NCI-H526 (cell line): Measurements from ENCODE around the gene NBPF6.
"Not testable (repeated sequence)": the region's sequence is repeated elsewhere in the genome, so short reads cannot be mapped to it uniquely, and the experiment has no call there.

Experiments used
- DNase-seq, 2 experiments: peaks; one replicate each; lab custom pipeline; 2025; lab: John Stamatoyannopoulos, UW

The NBPF6 gene

DNA sequence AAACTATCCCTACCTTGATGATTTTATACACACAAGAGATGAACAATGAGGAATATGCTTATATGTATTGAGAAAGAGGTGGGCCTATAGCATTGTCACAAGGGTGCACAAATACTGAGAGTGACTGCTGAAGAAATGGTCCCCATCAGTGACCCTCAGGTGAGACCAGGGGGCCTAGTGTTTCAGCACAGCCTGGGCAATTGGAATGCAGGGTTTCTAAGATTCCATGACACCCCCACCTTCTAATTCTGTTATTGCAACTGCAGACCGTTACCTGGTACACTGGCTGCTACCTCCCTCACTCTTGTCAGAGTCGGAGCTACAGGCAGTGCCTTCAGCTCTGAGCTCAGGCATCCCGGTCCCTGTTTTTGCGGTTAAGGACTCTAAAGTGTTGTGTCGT lies at the start of gene NBPF6:
Gene NBPF6, plus strand, starts transcription at position 301 of the 400 bp plus-strand sequence. CDS start 259 bp downstream, outside the sequence.
- DNase-seq = not testable (repeated sequence)

- DNase-seq = not testable (repeated sequence)
Observed at GRCh38 chr1:108411098-108411833, 38.9 kb upstream of the NBPF6 start.

GRCh38 chr1:108420129-108420528 lies 30.0 kb upstream of the NBPF6 start:
- DNase-seq = not testable (repeated sequence)

GRCh38 chr1:108421061-108421916 lies 28.9 kb upstream of the NBPF6 start:
- not testable (repeated sequence) for DNase-seq

DNA sequence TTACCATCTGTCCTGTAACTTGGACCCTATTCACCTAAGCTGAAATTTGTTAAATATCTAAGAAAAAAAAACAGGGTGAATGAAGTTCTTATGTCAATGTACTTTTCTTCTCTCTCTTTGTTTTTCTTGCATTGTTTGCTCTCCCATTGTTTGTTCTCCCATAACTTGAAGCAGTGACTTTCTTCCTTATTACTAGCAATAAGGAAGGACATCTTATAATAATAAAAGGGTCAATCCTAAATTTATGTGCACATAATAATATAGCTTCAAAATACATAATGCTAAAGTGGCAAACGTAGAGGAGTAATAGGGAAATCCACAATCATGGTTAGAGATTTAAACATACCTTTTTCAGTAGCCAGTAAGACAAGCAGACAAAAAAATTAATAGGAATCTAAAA lies 23.3 kb upstream of the NBPF6 start:
- not testable (repeated sequence) for DNase-seq

DNA sequence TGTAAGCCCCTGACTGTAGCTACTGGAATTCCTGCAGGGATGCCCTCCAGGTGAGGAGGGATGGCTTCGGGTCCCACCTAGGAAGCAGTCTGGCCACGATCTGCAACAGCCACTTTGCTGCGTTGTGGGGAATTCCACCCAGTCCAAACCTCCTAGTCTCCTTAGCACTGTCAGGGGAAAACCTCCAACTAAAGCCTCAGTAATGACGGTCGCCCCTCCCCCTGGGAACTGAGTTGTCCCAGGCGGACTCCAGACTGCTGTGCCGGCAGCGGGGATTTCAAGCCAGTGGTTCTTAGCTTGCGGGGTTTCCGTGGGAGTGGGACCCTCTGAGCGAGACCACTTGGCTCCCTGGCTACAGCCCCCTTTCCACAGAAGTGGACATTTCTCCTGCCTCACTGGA lies 18.1 kb upstream of the NBPF6 start:
- not testable (repeated sequence) for DNase-seq

DNA sequence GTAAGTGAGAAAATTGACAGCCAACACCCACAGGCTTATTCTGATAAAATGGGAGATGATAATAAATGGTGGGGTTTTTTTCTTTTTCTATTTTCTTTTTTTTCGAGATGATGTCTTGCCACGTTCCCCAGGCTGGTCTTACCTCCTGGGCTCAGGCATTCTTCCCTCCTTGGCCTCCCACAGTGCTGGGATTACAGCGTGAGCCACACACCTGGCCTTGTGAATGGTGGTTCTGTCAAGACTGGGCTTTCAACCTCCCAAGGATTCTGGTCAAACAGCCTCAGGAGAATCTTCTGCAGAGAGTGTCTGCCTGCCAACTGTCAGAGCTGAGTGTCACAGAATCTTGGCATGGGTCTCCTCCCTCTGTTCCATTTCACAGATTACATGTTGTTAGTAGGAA lies 16.7 kb upstream of the NBPF6 start:
- not testable (repeated sequence) for DNase-seq

GRCh38 chr1:108438536-108438935 lies 11.6 kb upstream of the NBPF6 start:
- DNase-seq = not testable (repeated sequence)

DNA sequence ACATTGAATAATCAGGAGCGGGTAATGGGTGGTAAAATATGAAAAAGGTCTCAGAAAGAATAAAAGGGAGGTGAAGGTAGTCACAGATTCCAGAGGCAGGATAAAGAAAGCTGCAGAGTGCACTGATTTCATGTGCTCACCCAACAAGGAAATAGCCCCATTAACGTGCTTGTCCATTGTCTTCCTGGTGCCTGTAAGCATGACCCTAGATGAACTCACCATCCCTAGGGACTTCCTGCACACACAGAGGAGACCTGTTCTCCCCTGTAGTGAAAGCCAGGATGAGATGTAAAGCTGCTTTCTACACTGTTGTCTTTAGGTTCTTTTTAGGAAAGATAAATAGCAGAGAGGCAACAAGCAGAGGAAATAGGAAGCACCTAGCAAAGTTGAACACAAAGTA lies 4.4 kb downstream of the NBPF6 start:
- not testable (repeated sequence) for DNase-seq

- not testable (repeated sequence) for DNase-seq
Observed at GRCh38 chr1:108458661-108459060, 8.5 kb downstream of the NBPF6 start.

GRCh38 chr1:108461758-108462157 lies 11.6 kb downstream of the NBPF6 start:
- DNase-seq = not testable (repeated sequence)

GRCh38 chr1:108463962-108464361 lies 13.8 kb downstream of the NBPF6 start:
- DNase-seq = not testable (repeated sequence)

GRCh38 chr1:108466166-108466565 lies 16.0 kb downstream of the NBPF6 start:
- not testable (repeated sequence) for DNase-seq

DNA sequence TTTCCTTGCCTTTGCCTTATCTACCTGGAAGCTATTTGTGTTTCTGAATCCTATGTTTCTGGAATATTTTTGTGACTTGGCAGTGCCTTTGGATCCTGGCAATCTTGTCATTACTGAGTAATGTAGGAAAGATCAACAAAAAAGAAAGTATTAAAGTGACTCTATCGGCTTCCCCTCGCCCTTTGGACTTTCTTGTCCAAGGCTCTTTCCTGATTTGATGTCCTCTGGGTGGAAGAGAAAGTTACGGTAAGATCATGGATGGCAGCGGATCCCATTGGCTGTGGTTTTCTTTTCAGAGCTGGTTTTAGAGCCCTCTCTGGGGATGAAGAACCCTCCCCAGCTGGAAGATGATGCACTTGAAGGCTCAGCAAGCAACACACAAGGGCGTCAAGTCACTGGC lies 17.0 kb downstream of the NBPF6 start:
- DNase-seq = not testable (repeated sequence)

- DNase-seq = not testable (repeated sequence)
Observed at GRCh38 chr1:108470750-108471149, 20.6 kb downstream of the NBPF6 start.

GRCh38 chr1:108474516-108474915 lies 24.4 kb downstream of the NBPF6 start:
- not testable (repeated sequence) for DNase-seq

GRCh38 chr1:108478429-108479015 lies 28.4 kb downstream of the NBPF6 start:
- DNase-seq = no peak

DNA sequence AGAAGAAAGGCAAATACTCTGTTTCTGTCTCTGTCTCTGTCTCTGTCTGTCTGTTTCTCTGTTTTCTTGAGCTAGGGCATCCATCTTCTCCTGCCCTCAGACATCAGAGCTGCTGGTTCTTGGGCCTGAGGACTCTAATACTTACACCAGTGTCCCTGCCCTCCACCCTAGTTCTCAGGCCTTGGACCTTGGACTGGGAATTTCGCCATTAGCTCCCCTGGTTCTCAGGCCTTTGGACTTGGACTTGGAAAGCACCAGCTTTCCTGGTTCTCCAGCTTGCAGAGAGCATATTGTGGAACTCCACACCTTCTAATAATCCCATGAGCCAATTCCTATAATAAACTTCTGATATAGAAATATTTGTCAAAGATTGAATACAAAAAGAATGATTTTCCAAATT lies 32.6 kb downstream of the NBPF6 start:
- no peak for DNase-seq

GRCh38 chr1:108485990-108486389 lies 35.8 kb downstream of the NBPF6 start:
- not testable (repeated sequence) for DNase-seq

DNA sequence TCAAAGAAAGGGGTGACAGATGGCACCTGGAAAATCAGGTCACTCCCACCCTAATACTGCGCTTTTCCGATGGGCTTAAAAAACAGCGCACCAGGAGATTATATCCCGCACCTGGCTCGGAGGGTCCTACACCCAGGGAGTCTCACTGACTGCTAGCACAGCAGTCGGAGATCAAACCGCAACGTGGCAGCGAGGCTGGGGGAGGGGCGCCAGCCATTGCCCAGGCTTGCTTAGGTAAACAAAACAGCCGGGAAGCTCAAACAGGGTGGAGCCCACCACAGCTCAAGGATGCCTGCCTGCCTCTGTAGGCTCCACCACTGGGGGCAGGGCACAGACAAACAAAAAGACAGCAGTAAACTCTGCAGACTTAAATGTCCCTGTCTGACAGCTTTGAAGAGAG lies 36.6 kb downstream of the NBPF6 start:
- DNase-seq = peak; percentile 47 to 61

DNA sequence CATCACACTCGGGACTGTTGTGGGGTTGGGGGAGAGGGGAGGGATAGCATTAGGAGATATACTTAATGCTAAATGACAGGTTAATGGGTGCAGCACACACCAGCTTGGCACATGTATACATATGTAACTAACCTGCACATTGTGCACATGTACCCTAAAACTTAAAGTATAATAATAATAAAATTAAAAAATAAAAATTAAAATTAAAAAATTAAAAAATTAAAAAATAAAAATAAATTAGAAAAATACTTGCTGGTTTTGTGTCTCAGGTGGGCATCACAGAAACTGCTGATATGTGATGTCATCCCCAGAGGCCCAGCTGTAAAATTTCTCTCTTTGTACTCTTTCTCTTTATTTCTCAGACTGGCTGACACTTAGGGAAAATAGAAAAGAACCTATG lies 44.9 kb downstream of the NBPF6 start:
- not testable (repeated sequence) for DNase-seq

DNA sequence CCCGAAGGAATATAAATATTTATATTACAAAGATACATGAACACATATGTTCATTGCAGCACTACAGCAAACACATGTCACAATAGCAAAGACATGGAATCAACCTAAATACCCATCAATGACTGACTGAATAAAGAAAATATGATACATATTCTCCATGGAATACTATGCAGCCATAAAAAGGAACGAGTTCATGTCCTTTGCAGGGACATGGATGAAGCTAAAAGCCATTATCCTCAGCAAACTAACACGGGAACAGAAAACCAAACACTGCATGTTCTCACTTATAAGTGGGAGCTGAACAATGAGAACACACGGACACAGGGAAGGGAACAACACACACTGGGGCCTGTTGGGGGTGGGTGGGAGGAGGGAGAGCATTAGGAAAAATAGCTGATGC lies 46.7 kb downstream of the NBPF6 start:
- DNase-seq = not testable (repeated sequence)
